HG03442 (cell line): Measurements from ENCODE around the gene TPST2.

ENCODE experiments used
- ATAC-seq: cut with Tn5 transposase; IDR thresholded peaks from one replicate; pipeline ENCODE4 v1.9.1; 2021; ENCODE audit warnings: mild to moderate bottlenecking, moderate library complexity; ENCODE audit not compliant: unreplicated experiment

The TPST2 gene

GRCh38 chr22:26503758-26504157 is 86.2 kb downstream of the TPST2 start:
- ATAC-seq, result no peak

DNA sequence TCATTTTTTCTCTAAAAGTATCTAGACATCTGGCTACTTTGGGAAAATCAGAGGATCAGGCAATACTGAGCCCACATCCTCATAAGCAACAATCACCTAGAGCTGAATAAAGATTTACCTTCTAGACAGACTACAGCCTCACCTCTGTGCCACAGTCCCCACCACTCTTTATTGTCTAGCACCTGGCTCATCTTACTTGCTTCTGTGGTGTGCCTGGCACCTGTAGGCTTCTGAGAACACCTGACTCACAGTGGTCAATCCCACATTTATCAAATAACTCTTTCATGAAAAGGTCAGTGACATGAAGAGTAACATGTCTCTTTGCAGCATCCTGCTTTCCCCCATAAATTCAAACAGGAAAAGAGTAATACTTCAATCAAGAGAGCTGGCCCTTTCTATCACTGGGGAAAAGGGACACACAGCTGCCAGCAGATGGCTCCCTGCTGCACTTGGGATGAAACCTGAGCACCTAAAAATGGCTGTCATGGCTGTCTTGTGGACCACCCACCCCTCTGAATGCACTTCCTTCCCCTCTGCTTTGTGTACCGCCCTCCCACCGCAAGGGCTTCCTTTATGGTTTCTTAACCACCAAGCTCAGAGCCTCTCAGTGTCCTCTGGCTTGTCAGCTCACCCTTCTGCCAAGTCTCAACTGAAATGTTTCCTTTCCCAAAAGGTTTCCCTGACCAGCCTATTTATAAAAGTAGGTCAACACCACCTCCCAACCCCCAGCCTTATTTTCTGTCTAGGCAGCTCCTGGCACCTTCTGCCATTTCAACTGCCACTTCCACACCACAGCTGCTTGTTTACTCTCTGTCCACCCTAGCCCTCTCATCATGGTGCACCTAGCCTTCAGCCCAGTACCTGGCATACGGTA is 87.0 kb downstream of the TPST2 start:
- ATAC-seq, result no peak

- no peak for ATAC-seq
Observed at GRCh38 chr22:26501996-26502395, 87.9 kb downstream of the TPST2 start.

DNA sequence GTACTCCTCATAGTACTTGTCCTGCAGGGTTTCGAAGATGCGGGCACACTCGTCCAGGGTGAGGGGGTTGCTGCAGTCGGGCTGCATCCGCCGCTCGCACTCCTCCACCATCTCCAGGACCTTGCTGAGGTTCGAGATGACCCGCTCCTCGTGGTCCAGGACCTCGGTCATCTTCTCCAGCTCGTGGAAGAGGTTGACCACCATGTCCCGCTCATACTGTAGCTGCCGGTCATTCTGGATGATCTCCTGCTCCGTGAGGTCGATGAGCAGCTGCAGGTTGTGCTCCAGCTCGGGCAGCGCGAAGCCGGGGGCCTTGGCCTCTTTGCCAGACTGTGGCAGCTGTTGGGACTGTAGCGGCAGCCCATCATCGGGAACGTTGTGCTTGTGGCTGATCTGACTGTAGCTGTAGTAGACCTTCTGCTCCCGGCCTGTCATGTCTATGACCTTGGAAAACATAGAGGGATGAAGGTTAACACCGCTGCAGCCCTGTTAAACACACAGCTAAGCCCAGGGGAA is 90.7 kb downstream of the TPST2 start:
- ATAC-seq, result no peak

GRCh38 chr22:26496456-26496855 is 93.5 kb downstream of the TPST2 start:
- no peak for ATAC-seq

DNA sequence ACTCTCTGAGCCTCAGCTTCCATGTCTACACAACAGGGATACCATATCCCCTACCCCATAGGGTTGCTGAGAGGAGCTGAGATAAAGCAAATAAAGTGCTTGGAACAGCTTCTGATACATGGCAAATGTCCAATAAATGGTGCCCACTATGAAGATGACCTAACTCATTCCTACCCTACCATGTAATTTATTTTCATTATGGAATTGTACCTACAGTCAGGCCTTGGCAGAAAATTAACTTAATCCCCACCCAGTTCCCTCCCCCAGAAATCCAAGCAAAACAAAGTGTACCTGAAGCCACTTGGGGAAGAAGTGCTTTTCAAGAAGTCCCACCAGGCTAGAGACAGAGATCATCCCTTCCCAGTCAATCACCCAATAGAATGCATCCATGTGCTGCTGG is 95.4 kb downstream of the TPST2 start:
- no peak for ATAC-seq

- ATAC-seq, result no peak
Observed at GRCh38 chr22:26492220-26492619, 97.7 kb downstream of the TPST2 start.

DNA sequence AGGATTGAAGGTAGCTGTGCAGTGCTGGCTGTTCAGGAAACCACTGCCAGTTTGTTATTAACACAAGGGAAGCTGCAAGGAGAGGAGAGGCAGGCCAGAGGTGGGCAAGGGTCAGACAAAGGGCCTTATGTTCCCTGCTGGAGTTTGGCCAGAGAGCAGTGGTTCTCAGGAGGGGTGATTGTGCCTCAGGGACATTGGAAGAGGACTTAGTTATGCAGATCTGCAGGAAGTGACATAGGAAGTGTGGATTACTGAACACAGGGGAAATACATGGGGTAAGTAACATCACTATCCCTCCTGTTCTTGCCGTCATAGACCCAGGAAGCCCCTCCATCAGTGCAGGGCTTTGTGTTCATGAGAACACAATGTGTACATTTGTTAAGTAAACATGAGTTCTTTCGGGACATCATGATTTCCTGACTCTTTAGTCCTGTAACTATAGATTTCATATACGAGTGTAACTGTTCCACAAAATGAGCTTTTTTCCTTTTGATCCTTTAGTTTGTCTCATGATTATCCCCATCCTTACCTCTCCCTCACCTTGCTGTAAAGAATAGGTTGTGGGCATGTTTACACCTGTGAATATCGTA is 100.4 kb downstream of the TPST2 start:
- ATAC-seq, result no peak

DNA sequence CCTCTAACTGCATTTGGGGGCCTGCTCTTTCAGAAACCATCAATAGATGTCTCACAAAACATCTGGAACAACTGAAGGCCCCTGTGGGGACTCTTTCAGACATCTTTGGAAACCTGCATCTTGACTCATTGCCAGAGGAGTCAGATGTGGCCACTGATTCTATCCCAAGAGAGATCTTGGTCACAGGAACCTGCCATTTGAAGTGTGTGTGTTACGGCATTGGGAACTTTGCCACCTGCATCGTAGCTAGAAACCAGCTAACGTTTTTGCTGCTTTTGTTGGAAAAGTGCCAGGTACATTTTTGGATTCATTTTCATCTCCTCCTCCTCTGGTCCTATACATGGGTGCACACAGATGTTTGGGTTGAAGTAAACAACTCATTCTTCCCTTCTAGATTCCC is 101.9 kb downstream of the TPST2 start:
- no peak for ATAC-seq

DNA sequence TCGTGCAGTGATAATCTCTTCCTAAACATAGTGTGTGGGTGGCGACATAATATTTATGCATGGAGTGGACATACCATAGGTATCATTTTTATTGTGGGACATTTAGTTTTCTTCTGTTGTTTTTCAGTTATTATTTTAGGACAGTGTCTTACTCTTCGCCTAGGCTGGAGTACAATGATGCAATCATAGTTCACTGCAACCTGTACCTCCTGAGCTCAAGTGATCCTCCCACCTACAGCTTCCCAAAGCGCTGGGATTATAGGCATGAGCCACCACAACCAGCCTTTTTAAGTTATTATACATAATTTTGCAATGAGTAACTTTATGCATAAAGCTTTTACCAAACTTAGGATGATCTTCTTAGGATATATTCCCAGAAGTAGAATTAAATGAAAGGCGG is 103.5 kb downstream of the TPST2 start:
- no peak for ATAC-seq

GRCh38 chr22:26485806-26486390 is 104.0 kb downstream of the TPST2 start:
- ATAC-seq, result no peak

- no peak for ATAC-seq
Observed at GRCh38 chr22:26485013-26485412, 104.9 kb downstream of the TPST2 start.

GRCh38 chr22:26484360-26484706 is 105.6 kb downstream of the TPST2 start:
- no peak for ATAC-seq

DNA sequence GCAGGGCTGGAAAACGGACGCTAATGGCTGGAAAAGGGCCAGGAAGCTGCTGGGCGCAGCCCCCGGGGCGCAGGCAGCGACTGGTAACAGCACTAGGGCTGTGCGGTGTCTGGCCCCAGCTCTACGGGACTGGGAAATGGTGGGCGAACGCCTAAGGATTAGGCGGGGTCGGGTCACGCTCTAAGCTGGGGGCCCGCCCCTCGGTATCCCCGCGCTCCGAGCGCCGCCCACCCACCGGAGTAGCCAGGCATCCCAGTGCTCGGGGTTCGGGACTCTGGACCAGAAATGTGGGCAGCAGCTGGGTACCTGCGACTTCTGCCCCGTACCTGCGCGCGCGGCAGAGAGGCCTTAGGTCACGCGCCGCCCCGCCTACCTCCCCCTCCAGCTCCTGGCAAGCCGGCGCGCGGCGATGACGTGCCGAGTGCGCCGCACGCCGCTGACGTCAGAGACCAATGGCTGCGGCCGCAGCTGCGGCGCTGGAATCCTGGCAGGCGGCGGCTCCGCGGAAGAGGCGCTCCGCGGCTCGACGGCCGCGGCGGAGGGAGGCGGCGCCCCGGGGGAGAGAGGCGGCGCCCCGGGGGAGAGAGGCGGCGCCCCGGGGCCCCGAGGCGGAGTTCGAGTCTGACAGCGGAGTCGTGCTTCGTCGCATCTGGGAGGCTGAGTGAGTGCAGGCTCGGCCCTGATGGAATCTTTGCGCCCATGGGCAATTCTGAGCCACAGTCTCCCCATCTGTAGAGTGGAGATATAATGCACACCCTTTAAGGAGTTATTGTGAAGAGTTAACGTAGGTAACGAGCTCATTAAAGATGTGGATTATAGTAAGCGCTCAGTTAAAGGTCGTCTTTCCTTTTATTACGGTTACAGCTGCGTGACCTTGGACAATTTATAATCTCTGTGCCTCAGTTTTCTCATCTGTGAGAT is 106.2 kb downstream of the TPST2 start, which contains the start of the genes HPS4 and SRRD:
Gene HPS4, minus strand, starts transcription at position 345 of the 921 bp plus-strand sequence. CDS start 2,021 bp downstream, outside the sequence.
Gene SRRD, plus strand, starts transcription at position 439 of the 921 bp plus-strand sequence. Its CDS starts 14 bp downstream, at position 453.
- ATAC-seq, result peak; percentile 63

DNA sequence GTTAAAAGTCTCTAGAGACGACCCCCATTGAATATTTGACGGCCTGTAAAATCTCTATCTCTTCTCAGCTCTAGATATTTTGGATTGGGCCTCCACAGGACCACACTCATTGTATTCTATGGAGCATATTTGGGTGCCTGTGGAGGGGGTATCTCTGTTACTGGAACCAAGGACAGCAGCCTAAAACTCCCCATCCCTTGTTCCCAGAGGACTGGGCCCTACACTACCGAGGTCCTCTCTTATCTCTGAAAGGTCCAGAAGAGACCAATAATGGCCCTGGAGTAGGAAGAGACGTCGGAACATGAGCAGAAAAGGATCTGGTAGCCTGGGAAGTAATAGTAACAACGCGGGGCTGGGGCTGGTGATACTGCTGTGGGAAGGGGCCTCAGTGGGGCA is 106.9 kb downstream of the TPST2 start:
- no peak for ATAC-seq

DNA sequence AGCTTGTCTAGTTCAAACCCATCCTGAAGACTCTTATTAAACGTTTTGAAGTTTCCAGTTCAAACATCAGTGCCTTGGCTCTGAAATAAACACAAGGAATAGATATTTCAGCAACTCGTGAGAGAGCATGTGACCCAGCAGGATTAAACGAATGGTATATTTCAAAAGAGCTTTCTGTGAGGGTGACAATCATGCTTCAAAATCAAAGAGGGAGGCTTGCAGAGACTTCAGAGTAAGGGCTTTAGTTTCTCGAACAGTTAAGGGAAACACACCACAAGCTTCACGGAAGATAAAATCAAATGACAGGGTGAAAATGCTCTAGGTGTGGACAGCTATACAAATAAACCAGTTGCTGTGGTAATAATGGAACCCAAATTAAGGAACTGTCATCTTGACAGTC is 107.8 kb downstream of the TPST2 start:
- no peak for ATAC-seq

- ATAC-seq, result no peak
Observed at GRCh38 chr22:26481694-26482093, 108.2 kb downstream of the TPST2 start.

DNA sequence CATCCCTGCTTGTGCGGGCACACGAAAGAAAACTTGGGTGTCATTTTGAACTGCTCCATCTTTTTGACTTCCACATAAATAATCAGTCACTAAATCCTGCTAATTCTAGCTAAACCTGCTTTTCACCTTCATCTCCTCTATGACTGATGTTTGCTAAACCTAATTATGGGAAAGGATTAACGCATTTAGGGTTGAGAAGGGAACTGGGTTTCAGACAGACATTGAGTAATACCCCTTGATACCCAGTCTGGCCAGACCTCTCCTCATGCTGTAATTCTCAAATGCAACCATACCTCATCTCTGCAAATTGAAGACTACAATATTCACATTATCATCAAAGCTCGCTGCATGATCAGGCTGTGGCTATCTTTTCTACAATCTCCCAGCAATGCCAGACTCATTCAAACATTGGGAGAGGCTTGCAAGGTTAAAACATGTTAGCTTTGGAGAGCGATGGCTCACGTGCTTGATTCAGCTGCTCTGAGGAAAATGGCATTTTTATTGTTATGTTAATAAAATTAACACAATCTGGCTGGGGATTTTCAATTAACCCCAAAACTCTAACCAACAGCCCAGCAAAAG is 108.7 kb downstream of the TPST2 start:
- ATAC-seq, result no peak

- ATAC-seq, result no peak
Observed at GRCh38 chr22:26480611-26480932, 109.4 kb downstream of the TPST2 start.

DNA sequence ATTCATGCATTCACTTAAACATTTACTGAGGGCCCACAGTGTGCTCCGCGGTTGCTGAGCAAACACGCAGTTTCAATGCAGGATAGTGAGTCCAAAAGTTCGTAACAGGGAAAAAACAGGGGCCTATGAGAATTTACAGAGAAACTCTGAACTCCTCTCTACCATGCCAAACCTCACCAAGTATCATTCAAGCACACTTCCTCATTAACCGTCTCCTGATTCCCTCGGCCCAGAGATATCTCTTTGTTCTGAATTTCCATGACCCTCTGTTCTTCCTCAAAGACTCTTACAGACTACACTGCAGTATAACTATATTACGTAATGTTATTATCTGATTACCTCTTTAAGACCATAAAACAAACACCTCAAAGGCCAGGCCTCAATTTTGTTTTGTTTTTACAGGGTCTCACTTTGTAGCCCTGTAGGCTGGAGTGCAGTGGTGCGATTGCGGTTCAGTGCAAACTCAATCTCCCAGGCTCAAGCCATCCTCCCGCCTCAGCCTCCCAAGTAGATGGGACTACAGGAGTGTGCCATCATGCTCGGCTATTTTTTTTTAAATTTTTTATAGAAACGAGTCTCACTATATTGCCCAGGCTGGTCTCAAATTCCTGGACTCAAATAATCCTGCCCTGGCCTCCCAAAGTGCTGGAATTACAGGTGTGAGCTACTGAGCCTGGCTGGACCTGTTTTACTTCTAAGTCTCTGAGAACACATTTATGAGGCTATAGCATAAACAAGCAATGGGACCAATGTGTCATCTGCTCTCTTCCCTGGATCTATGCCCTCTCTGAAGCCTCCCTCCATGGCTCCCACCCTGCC is 109.9 kb downstream of the TPST2 start:
- ATAC-seq, result no peak
